Breast epithelium (tissue), 4 donors: ENCODE data around the gene SRF. TPM values are rescaled to one million over a fixed set of nuclear protein-coding genes. Genes with fewer than 3 reads are reported as not detected.

Source experiments
- DNase-seq, 2 donors: peaks; one replicate each; pipeline ENCODE4 v3.0.0-alpha.2; 2019; ENCODE audit warnings: low spot score in 2 of 2
- H3K27ac ChIP-seq, 2 donors: fragments of 200-600 bp; sonication (generic) in 1 of 2; one replicate each; pipeline ENCODE4 v1.5.1; 2016 to 2019; ENCODE audit warnings: mild to moderate bottlenecking in 1 of 2
- H3K27me3 ChIP-seq, 2 donors: fragments of 200-600 bp; sonication (generic) in 1 of 2; one replicate each; pipeline versions ENCODE4 v1.5.1 to v1.6.0; 2017 to 2019; ENCODE audit warnings: control low read depth in 1 of 2, mild to moderate bottlenecking in 1 of 2
- H3K36me3 ChIP-seq: fragments of 200-600 bp; one replicate; pipeline ENCODE4 v1.5.1; 2019
- H3K4me1 ChIP-seq, 2 donors: fragments of 200-600 bp; sonication (generic); one replicate each; pipeline ENCODE4 v1.5.1; 2016 to 2019; ENCODE audit warnings: control low read depth in 1 of 2
- H3K4me3 ChIP-seq, 3 donors: fragments of 200-600 bp; sonication (generic); 1 replicate in 2 of 3; 2 replicates in 1 of 3; pipeline ENCODE4 v1.5.1; 2016 to 2019; ENCODE audit warnings: mild to moderate bottlenecking in 3 of 3, moderate library complexity in 2 of 3
- H3K9me3 ChIP-seq, 2 donors: fragments of 200-600 bp; sonication (generic) in 1 of 2; one replicate each; pipeline ENCODE4 v1.5.1; 2016 to 2019; ENCODE audit warnings: control low read depth in 1 of 2
- CTCF ChIP-seq, 3 donors: fragments of 450-650 bp; IDR thresholded peaks; one replicate each; pipeline ENCODE4 v1.5.1; 2016 to 2017; ENCODE audit warnings: antibody characterized with exemption in 3 of 3, mild to moderate bottlenecking in 3 of 3, moderate library complexity in 3 of 3
- POLR2A ChIP-seq: fragments of 450-650 bp; IDR thresholded peaks from one replicate; pipeline ENCODE4 v1.6.1; 2016; ENCODE audit warnings: antibody characterized with exemption, mild to moderate bottlenecking, moderate library complexity
- POLR2AphosphoS5 ChIP-seq, 3 donors: sonication (generic); formaldehyde crosslinking; IDR thresholded peaks; one replicate each; pipeline ENCODE4 v1.6.1; 2017; ENCODE audit warnings: antibody characterized with exemption in 3 of 3
- intact Hi-C: fragments of 100-400 bp; cut with DNase I; formaldehyde crosslinking; loops from one replicate; pipeline ENCODE4 v1.15.1; 2023; ENCODE audit warnings: low total_unique reads
- total RNA-seq, 3 donors: library from RNA; depleted of rRNA; stranded (reverse); fragments of >200 nt; gene quantifications; one replicate each; pipeline ENCODE4 v1.1.0, GENCODE V29; 2016

Gene SRF
- total RNA-seq, 3 donors from 2014 or later, result 18.1 to 32.1 (median 28.5) TPM

- Histone ChIP-seq H3K9me3 (no peaks in the 10 kb centered on the region), H3K4me1 (no peaks in the 10 kb centered on the region), H3K27ac (no peak overlapping the region), H3K36me3 (no peaks in the 10 kb centered on the region), H3K27me3 (no peaks in the 10 kb centered on the region), H3K4me3 (no peak overlapping the region)
- DNase-seq, result peak in 1 of 2 donors; percentile 41
- TF ChIP-seq CTCF (IDR thresholded peaks at IDR 0.05) (no peak), POLR2A (no peak), POLR2AphosphoS5 (IDR thresholded peaks at IDR 0.05) (no peak)
- intact Hi-C loops, result no loop called here
These were observed 34.8 kb downstream of the SRF start for GRCh38 chr6:43205849-43206248.

GRCh38 chr6:43207286-43207685 is 36.2 kb downstream of the SRF start:
- H3K4me1 ChIP-seq, result no peaks in the 10 kb centered on the region
- H3K36me3 ChIP-seq, result no peaks in the 10 kb centered on the region
- no peak overlapping the region for H3K27ac ChIP-seq
- intact Hi-C loops, result no loop called here
- no peak for TF ChIP-seq CTCF (IDR thresholded peaks at IDR 0.05)
- H3K9me3 ChIP-seq, result no peaks in the 10 kb centered on the region
- no peak for DNase-seq
- no peak overlapping the region for H3K4me3 ChIP-seq
- H3K27me3 ChIP-seq, result no peaks in the 10 kb centered on the region

- Histone ChIP-seq H3K9me3 (no peaks in the 10 kb centered on the region), H3K27me3 (no peaks in the 10 kb centered on the region), H3K27ac (no peak overlapping the region), H3K4me1 (no peaks in the 10 kb centered on the region), H3K4me3 (no peak overlapping the region), H3K36me3 (no peaks in the 10 kb centered on the region)
- TF ChIP-seq CTCF (IDR thresholded peaks at IDR 0.05) (no peak), POLR2A (no peak), POLR2AphosphoS5 (IDR thresholded peaks at IDR 0.05) (no peak)
- intact Hi-C loops, result no loop called here
- DNase-seq, result no peak
These were observed 40.9 kb downstream of the SRF start for GRCh38 chr6:43211955-43212354.

DNA sequence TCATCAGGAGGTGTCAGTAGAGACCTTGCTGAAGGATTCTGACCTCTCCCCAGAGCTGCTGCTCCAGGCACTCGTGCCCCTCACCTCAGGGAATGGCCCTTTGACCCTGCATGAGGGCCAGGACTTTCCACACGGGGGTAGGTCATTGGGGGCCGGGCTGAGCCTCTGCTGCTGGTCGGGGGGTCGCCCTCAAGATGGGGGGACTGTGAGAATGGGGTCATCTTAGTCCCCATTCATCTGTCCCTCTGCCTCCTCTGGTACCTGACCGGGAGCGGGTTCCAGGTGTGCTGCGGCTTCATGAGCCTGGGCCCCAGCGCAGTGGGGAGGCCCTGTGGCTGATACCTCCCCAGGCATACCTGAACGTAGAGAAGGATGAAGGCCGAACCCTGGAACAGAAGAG is 42.4 kb downstream of the SRF start:
- no peak for DNase-seq
- TF ChIP-seq POLR2AphosphoS5 (IDR thresholded peaks at IDR 0.05) (no peak), CTCF (IDR thresholded peaks at IDR 0.05) (no peak), POLR2A (no peak)
- Histone ChIP-seq H3K27me3 (no peaks in the 10 kb centered on the region), H3K36me3 (no peaks in the 10 kb centered on the region), H3K27ac (no peak overlapping the region), H3K4me3 (no peak overlapping the region), H3K4me1 (no peaks in the 10 kb centered on the region), H3K9me3 (no peaks in the 10 kb centered on the region)
- intact Hi-C loops, result no loop called here

DNA sequence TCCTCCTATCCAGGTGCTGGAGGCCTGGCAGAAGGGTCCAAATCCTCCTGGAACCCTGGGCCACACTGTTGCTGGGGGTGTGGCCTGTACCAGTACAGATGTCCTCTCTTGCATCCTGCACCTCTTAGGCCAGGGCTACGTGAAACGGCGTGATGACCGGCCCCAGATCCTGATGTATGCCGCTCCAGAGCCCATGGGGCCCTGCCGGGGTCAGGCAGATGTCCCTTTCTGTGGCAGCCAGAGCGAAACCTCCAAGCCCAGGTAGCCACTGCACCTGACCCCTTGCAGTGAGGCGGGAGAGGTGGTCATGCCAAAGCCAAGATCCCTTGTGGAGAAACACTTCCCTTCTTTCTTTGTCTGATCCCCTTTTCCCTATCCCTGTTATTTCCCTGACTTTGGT is 44.0 kb downstream of the SRF start:
- H3K36me3 ChIP-seq, result no peaks in the 10 kb centered on the region
- no peak overlapping the region for H3K4me3 ChIP-seq
- H3K9me3 ChIP-seq, result no peaks in the 10 kb centered on the region
- intact Hi-C loops, result no loop called here
- TF ChIP-seq CTCF (IDR thresholded peaks at IDR 0.05) (no peak), POLR2A (no peak), POLR2AphosphoS5 (IDR thresholded peaks at IDR 0.05) (no peak)
- DNase-seq, result no peak
- no peak overlapping the region for H3K27ac ChIP-seq
- no peaks in the 10 kb centered on the region for H3K27me3 ChIP-seq
- H3K4me1 ChIP-seq, result no peaks in the 10 kb centered on the region
